GM19025 (cell line): ENCODE measurements around the gene SH3RF2.

Experiments used
- ATAC-seq: cut with Tn5 transposase; IDR thresholded peaks from one replicate; pipeline ENCODE4 v1.9.1; 2021; ENCODE audit warnings: mild to moderate bottlenecking, low read depth, moderate library complexity; ENCODE audit not compliant: unreplicated experiment

The SH3RF2 gene

DNA sequence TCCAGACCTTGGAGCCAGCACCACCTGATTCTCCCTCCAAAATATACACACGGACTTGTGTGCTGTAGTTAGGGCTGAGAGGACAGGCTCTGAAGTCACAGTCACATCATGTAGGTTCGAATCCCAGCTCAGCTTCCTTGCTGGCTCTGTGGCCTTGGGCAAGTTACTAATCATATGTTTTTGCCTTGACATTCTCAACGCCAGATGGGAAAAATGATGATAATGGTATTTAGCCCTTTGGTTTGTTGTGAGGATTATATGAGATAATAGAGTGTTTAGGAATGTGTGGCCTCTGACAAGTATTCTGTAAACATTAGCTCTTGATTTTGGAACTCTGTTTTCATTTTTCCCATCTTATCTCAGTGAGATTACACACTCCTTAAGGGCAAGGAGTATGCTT lies 96.5 kb downstream of the SH3RF2 start:
- no peak for ATAC-seq

DNA sequence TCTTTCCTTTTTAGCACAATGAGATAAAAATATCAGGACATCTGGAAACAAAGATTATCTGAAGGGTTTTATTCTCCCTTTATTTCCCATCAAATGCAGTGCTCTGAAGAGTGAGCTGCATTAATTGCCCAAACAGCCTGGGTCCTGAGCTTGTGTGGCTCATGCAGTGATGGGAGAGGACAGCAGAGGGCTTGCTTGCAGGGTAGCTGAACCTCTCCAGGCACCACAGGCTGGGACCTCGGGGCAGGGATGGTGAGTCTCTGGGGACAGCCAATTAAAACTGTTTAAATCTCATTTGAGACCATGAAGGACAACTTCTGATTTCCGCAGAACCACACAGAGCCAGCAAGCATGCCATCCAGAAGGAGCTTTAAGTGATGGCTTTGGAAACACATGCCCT lies 97.7 kb downstream of the SH3RF2 start:
- no peak for ATAC-seq

DNA sequence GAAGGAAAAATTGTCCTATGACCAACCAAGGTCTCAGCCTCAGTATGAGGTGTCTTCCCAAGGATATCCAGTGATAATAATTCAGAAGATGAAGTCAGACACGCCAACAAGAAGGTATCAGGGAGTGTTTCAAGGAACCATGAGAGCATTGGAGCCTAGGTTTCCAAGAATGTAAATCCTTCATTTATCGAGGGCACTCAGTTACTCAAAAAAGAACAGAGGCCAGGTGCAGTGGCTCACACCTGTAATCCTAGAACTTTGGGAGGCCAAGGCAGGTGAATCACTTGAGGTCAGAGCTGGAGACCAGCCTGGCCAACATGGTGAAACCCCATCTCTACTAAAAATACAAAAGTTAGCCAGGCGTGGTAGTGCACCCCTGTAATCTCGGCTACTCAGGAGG lies 98.2 kb downstream of the SH3RF2 start:
- no peak for ATAC-seq

DNA sequence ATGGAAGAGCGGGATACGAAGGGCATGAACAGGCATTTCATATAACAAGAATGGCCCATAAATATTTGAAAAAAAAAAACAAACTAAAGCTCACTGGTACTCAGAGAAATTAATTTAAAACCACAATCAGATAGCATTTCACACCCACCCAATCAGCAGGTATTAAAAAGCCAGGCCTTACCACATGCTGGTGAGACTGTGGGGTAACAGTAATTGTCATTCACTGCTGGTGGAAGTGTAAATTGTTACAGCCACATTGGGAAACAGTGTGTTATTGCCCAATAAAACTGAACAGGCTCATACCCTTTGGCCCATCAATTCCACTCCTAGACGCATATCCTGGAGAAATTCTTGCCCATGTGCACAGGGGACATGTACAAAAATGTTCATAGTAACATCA lies 103.0 kb downstream of the SH3RF2 start:
- ATAC-seq: no peak

DNA sequence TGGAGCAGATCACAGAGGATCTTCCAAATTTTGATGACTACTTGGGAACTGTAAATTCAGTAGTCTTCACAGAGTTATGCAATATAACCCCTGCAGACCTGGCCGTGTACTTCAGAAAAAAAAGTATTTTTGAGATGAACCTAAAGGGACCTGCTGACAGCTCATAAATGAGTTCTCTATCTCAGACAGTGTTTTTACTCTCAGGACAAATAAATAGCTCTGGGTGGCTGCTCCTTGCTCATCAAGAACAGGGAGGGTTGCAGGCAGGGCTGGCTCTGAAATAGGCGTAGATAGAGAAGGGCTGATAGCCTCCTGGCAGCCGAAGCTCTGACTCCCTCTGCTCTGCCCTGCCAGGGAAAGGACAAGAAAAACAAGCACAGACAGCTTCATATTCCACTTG lies 104.1 kb downstream of the SH3RF2 start:
- ATAC-seq: no peak

- peak; percentile 63 for ATAC-seq
These were observed 104.9 kb downstream of the SH3RF2 start for GRCh38 chr5:146041180-146041789.

GRCh38 chr5:146042628-146043279 lies 106.4 kb downstream of the SH3RF2 start:
- ATAC-seq: no peak

DNA sequence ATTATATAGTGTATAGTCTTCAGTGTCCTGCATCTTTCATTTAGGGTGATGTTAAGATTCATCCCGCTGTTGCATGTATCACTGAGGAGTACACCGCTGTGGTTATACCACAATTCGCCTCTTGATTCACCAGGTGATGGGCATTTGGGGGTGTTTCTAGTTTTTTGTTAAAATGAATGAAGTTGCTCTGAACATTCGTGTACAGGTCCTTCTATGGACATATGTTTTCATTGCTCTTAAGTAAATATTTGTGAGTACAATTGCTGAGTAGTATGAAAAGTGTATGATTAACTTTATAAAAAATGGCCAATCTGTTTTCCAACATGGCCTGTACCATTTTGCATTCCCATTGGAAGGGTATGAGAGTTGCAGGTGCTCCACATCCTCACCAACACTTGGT lies 107.3 kb downstream of the SH3RF2 start:
- ATAC-seq: no peak

- ATAC-seq: no peak
These were observed 111.0 kb downstream of the SH3RF2 start for GRCh38 chr5:146047396-146047795.

GRCh38 chr5:146048994-146049703 lies 112.8 kb downstream of the SH3RF2 start:
- ATAC-seq: no peak

- ATAC-seq: no peak
These were observed 113.3 kb downstream of the SH3RF2 start for GRCh38 chr5:146049704-146050026.

DNA sequence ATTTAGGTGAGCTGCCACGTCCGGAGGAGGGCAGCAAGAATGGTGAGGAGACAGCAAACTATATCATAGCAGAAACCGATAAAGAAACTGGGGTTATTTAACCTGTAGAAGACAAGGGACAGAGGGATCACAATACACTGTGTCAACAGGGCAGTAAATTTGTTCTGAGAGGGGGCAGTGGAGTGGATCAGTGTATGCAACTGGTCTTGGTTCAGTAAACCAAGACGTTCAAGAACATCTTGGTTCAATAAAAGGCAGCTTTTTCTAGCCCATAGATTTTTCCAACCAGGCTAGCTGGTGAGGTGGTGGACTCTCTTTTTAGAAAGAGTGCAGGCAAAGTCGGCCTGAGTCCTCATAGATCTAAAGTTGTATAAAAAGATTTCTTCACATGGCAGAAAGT lies 113.7 kb downstream of the SH3RF2 start:
- ATAC-seq: no peak

GRCh38 chr5:146051678-146052077 lies 115.3 kb downstream of the SH3RF2 start:
- no peak for ATAC-seq

DNA sequence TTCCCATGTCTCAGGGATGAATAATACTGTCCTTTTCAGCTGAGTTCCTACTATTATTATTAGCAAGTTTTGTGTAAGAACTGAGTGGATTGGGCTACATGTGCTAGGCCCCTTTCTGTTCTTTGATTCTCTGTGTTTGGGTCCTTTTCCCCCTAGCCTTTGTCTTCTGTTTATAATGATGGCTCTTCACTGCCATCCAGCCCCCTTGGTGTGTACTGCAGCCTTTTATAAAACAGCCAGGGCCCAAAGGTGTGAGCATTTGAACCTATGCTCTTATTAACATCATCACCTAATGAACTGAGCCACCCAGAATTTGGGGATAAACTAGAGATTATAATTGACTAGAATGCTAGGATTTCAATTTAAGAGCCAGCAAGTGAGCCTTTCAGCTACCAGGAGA lies 116.4 kb downstream of the SH3RF2 start:
- no peak for ATAC-seq

DNA sequence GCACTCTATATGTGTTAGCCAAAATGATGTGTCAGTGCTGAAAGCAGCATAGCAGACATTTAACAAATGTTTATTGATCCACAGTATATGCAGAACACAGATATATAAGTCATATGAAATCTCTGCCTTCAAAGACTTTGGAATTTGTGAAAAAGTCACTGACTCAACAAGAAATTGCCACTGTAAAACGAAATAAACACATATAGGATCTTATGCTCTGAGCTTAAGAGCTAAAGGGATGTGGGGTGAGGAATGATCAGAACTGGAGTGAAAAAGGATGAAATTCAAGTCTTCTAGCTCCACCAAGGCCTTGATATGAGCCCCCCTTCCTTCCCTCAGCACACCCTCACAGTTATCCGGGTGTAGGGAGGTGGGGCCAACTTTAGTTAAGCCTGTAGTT lies 119.1 kb downstream of the SH3RF2 start:
- no peak for ATAC-seq

- no peak for ATAC-seq
These were observed 123.3 kb downstream of the SH3RF2 start for GRCh38 chr5:146059460-146060220.

DNA sequence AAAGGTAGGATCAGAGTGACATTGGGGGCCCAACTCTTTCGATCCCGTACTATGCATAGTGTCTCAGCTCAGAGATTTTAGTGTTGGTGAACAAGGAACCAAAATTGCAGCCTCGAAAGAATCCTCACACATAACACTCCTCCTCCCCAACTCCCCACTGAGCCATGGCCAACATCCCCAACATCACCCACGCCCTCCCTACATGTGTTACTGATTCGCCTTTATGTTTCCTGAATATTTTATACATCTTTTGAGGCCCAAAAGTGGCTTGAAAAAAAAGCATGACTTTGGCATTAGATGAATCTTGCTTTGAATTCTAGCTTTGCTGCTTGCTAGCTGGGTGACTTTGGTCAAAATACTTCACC lies 123.8 kb downstream of the SH3RF2 start:
- no peak for ATAC-seq

DNA sequence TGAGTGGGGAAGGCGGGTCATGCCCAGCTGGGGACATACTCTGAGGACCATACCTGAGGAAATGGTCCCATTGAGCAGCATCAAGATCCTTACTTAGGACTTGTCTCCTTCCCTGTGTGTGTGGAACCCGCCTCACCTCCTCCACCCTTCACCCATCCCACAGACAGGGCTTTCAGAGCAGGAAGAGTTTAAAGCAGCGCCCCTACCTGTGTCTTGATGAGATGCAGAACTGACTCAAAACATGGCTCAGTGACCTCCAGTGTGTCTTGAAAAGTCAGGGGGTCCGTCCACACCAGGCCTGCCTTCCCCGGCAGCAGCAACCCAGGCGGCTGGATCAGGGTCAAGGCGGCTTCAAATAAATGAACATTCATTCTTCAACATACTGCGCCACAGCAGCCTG lies 130.6 kb downstream of the SH3RF2 start:
- ATAC-seq: no peak

GRCh38 chr5:146068206-146068605 lies 131.8 kb downstream of the SH3RF2 start:
- ATAC-seq: no peak

- peak; percentile 47 for ATAC-seq
These were observed 132.8 kb downstream of the SH3RF2 start for GRCh38 chr5:146068977-146069779.

- peak; percentile 40 for ATAC-seq
These were observed 133.4 kb downstream of the SH3RF2 start for GRCh38 chr5:146069780-146070099.
